Breast epithelium (tissue), 4 donors: ENCODE data around the gene TEX261. TPM values are rescaled to one million over a fixed set of nuclear protein-coding genes. Genes with fewer than 3 reads are reported as not detected.
A peak's percentile ranks its signal among the peaks of the same experiment; 100 is the strongest.

Experiments
- DNase-seq, 2 donors: peaks; one replicate each; pipeline ENCODE4 v3.0.0-alpha.2; 2019; ENCODE audit warnings: low spot score in 2 of 2
- H3K27ac ChIP-seq, 2 donors: fragments of 200-600 bp; sonication (generic) in 1 of 2; one replicate each; pipeline ENCODE4 v1.5.1; 2016 to 2019; ENCODE audit warnings: mild to moderate bottlenecking in 1 of 2
- H3K27me3 ChIP-seq, 2 donors: fragments of 200-600 bp; sonication (generic) in 1 of 2; one replicate each; pipeline versions ENCODE4 v1.5.1 to v1.6.0; 2017 to 2019; ENCODE audit warnings: control low read depth in 1 of 2, mild to moderate bottlenecking in 1 of 2
- H3K36me3 ChIP-seq: fragments of 200-600 bp; one replicate; pipeline ENCODE4 v1.5.1; 2019
- H3K4me1 ChIP-seq, 2 donors: fragments of 200-600 bp; sonication (generic); one replicate each; pipeline ENCODE4 v1.5.1; 2016 to 2019; ENCODE audit warnings: control low read depth in 1 of 2
- H3K4me3 ChIP-seq, 3 donors: fragments of 200-600 bp; sonication (generic); 1 replicate in 2 of 3; 2 replicates in 1 of 3; pipeline ENCODE4 v1.5.1; 2016 to 2019; ENCODE audit warnings: mild to moderate bottlenecking in 3 of 3, moderate library complexity in 2 of 3
- H3K9me3 ChIP-seq, 2 donors: fragments of 200-600 bp; sonication (generic) in 1 of 2; one replicate each; pipeline ENCODE4 v1.5.1; 2016 to 2019; ENCODE audit warnings: control low read depth in 1 of 2
- CTCF ChIP-seq, 3 donors: fragments of 450-650 bp; IDR thresholded peaks; one replicate each; pipeline ENCODE4 v1.5.1; 2016 to 2017; ENCODE audit warnings: antibody characterized with exemption in 3 of 3, mild to moderate bottlenecking in 3 of 3, moderate library complexity in 3 of 3
- POLR2A ChIP-seq: fragments of 450-650 bp; IDR thresholded peaks from one replicate; pipeline ENCODE4 v1.6.1; 2016; ENCODE audit warnings: antibody characterized with exemption, mild to moderate bottlenecking, moderate library complexity
- POLR2AphosphoS5 ChIP-seq, 3 donors: sonication (generic); formaldehyde crosslinking; IDR thresholded peaks; one replicate each; pipeline ENCODE4 v1.6.1; 2017; ENCODE audit warnings: antibody characterized with exemption in 3 of 3
- intact Hi-C: fragments of 100-400 bp; cut with DNase I; formaldehyde crosslinking; loops from one replicate; pipeline ENCODE4 v1.15.1; 2023; ENCODE audit warnings: low total_unique reads
- total RNA-seq, 3 donors: library from RNA; depleted of rRNA; stranded (reverse); fragments of >200 nt; gene quantifications; one replicate each; pipeline ENCODE4 v1.1.0, GENCODE V29; 2016

Gene TEX261
- total RNA-seq, 3 donors from 2014 or later = 39.5 to 48.8 (median 40.0) TPM

- Histone ChIP-seq H3K36me3 (no peaks in the 10 kb centered on the region), H3K4me1 (no peaks in the 10 kb centered on the region), H3K9me3 (no peaks in the 10 kb centered on the region), H3K27me3 (no peaks in the 10 kb centered on the region), H3K4me3 (no peak overlapping the region), H3K27ac (no peak overlapping the region)
- intact Hi-C loops = no loop called here
- DNase-seq = no peak
- TF ChIP-seq POLR2AphosphoS5 (IDR thresholded peaks at IDR 0.05) = no peak
- no peak for TF ChIP-seq POLR2A
- TF ChIP-seq CTCF (IDR thresholded peaks at IDR 0.05) = no peak
Observed at GRCh38 chr2:71004857-71005256, 10.2 kb upstream of the TEX261 start.

GRCh38 chr2:71003966-71004755 is 9.5 kb upstream of the TEX261 start:
- intact Hi-C loops = no loop called here
- no peak overlapping the region for H3K27ac ChIP-seq
- no peaks in the 10 kb centered on the region for H3K9me3 ChIP-seq
- no peak overlapping the region for H3K4me3 ChIP-seq
- TF ChIP-seq CTCF (IDR thresholded peaks at IDR 0.05) (no peak), POLR2AphosphoS5 (IDR thresholded peaks at IDR 0.05) (no peak), POLR2A (no peak)
- H3K36me3 ChIP-seq = no peaks in the 10 kb centered on the region
- H3K27me3 ChIP-seq = no peaks in the 10 kb centered on the region
- no peaks in the 10 kb centered on the region for H3K4me1 ChIP-seq
- DNase-seq = no peak

- TF ChIP-seq CTCF (IDR thresholded peaks at IDR 0.05) = no peak
- no peak for TF ChIP-seq POLR2A
- TF ChIP-seq POLR2AphosphoS5 (IDR thresholded peaks at IDR 0.05) = no peak
- Histone ChIP-seq H3K27me3 (no peaks in the 10 kb centered on the region), H3K36me3 (no peaks in the 10 kb centered on the region), H3K4me3 (no peak overlapping the region), H3K9me3 (no peaks in the 10 kb centered on the region), H3K4me1 (no peaks in the 10 kb centered on the region), H3K27ac (no peak overlapping the region)
- intact Hi-C loops = no loop called here
- DNase-seq = no peak
Observed at GRCh38 chr2:71003396-71003795, 8.7 kb upstream of the TEX261 start.

- Histone ChIP-seq H3K27me3 (no peaks in the 10 kb centered on the region), H3K9me3 (no peaks in the 10 kb centered on the region), H3K27ac (no peak overlapping the region), H3K36me3 (no peaks in the 10 kb centered on the region), H3K4me1 (no peaks in the 10 kb centered on the region), H3K4me3 (no peak overlapping the region)
- TF ChIP-seq POLR2AphosphoS5 (IDR thresholded peaks at IDR 0.05) (no peak), CTCF (IDR thresholded peaks at IDR 0.05) (no peak), POLR2A (no peak)
- intact Hi-C loops = no loop called here
- no peak for DNase-seq
Observed at GRCh38 chr2:71001981-71002570, 7.4 kb upstream of the TEX261 start.

GRCh38 chr2:71001592-71001927 is 6.9 kb upstream of the TEX261 start:
- peak overlapping the region in 1 of 3 donors; percentile 53 for H3K4me3 ChIP-seq
- DNase-seq = no peak
- no peaks in the 10 kb centered on the region for H3K27me3 ChIP-seq
- no peak overlapping the region for H3K27ac ChIP-seq
- no peaks in the 10 kb centered on the region for H3K4me1 ChIP-seq
- H3K36me3 ChIP-seq = no peaks in the 10 kb centered on the region
- no peak for TF ChIP-seq CTCF (IDR thresholded peaks at IDR 0.05)
- TF ChIP-seq POLR2A = no peak
- no peak for TF ChIP-seq POLR2AphosphoS5 (IDR thresholded peaks at IDR 0.05)
- intact Hi-C loops = no loop called here
- no peaks in the 10 kb centered on the region for H3K9me3 ChIP-seq
